ENCODE data around the gene LILRB4.

DNA sequence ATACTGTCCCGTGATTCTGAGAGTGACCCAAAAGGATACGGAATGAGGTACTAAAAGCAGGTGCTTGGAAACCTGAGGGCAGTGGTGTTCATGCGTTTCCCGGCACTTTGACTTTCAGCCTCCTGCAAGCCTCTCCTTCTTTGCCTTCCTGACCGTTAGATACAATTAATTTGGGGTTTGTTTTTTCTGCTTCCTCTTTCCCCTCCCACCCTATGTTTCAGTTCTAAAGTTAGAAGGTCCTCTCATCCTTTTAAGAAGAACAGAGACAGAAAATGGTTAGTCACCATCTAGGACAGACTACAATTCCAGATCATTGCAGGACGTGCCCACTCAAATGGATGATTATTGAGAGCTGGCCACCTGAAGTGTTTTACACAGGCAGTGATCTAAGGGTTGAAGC, 1.8 kb upstream of the LILRB4 start:
- no peak for TF ChIP-seq RAD21 (CRISPR knock-in tag; conservative IDR thresholded peaks at IDR 0.05 in 1 of 2, IDR thresholded peaks at IDR 0.05 in 1 of 2)
- no peak for TF ChIP-seq NCOA4 (IDR thresholded peaks at IDR 0.05; ENCODE audit: partially characterized antibody)
- TF ChIP-seq TCF7L2 (IDR thresholded peaks at IDR 0.05; ENCODE audit: low read depth, low read length): no peak

Data from K562 (cell line).